ENCODE results near the gene SC5D.

Gene SC5D

GRCh38 chr11:121295246-121296029 is 2.9 kb downstream of the SC5D start:
- DNase-seq: no peak

- DNase-seq: no peak
Observed at GRCh38 chr11:121297872-121298271, 5.3 kb downstream of the SC5D start.

GRCh38 chr11:121298774-121299173 is 6.2 kb downstream of the SC5D start:
- no peak for DNase-seq

GRCh38 chr11:121299417-121299816 is 6.8 kb downstream of the SC5D start:
- DNase-seq: no peak

- no peak for DNase-seq
Observed at GRCh38 chr11:121300313-121300971, 7.9 kb downstream of the SC5D start.

GRCh38 chr11:121300972-121301699 is 8.6 kb downstream of the SC5D start:
- no peak for DNase-seq

- no peak for DNase-seq
Observed at GRCh38 chr11:121304759-121305158, 12.2 kb downstream of the SC5D start.

GRCh38 chr11:121308816-121309215 is 16.2 kb downstream of the SC5D start:
- no peak for DNase-seq

- DNase-seq: no peak
Observed at GRCh38 chr11:121309688-121310087, 17.1 kb downstream of the SC5D start.

- DNase-seq: no peak
Observed at GRCh38 chr11:121310908-121311307, 18.3 kb downstream of the SC5D start.

GRCh38 chr11:121311373-121311772 is 18.8 kb downstream of the SC5D start:
- DNase-seq: no peak

GRCh38 chr11:121312483-121312882 is 19.9 kb downstream of the SC5D start:
- DNase-seq: no peak

GRCh38 chr11:121318848-121319834 is 26.6 kb downstream of the SC5D start:
- no peak for DNase-seq

- DNase-seq: peak; percentile 9
Observed at GRCh38 chr11:121321614-121322243, 29.2 kb downstream of the SC5D start.

- no peak for DNase-seq
Observed at GRCh38 chr11:121323046-121323607, 30.6 kb downstream of the SC5D start.

GRCh38 chr11:121326230-121326629 is 33.7 kb downstream of the SC5D start:
- DNase-seq: no peak

GRCh38 chr11:121327553-121327952 is 35.0 kb downstream of the SC5D start:
- no peak for DNase-seq

GRCh38 chr11:121328176-121328966 is 35.8 kb downstream of the SC5D start:
- DNase-seq: no peak

- no peak for DNase-seq
Observed at GRCh38 chr11:121328967-121329679, 36.6 kb downstream of the SC5D start.

GRCh38 chr11:121329781-121330395 is 37.3 kb downstream of the SC5D start:
- DNase-seq: no peak
